Activated CD8-positive, alpha-beta memory T cell treated with anti-CD3 and anti-CD28 coated beads, Interleukin-2, amount 50 U/mL, for 24 hours (primary cell): Measurements from ENCODE around the gene ALG3.
"Not testable (repeated sequence)": the region's sequence is repeated elsewhere in the genome, so short reads cannot be mapped to it uniquely, and the experiment has no call there.

ENCODE experiments used
- DNase-seq: peaks from one replicate; pipeline ENCODE4 v3.0.0-alpha.2; 2020; ENCODE audit errors: extremely low read depth

The ALG3 gene

GRCh38 chr3:184248454-184249411, at the start of gene ALG3:
Gene ALG3 (minus strand): TSS chr3:184248962. CDS start chr3:184248940, 22 bp downstream.
- peak; percentile 66 for DNase-seq

DNA sequence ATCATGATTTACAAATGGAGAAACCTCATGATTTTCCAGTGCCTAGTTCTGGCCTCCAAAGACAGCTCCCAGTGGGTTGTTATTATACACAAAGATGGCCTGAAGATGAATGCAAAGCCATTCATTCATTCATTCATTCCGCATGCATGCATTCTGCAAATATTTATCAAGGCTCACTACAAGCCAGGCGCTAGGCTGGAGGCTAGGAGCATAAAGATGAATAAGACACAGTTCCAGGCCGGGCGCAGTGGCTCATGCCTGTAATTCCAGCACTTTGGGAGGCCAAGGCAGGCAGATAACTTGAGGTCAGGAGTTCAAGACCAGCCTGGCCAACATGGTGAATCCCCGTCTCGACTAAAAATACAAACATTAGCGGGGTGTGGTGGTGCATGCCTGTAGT, 47.9 kb upstream of the ALG3 start:
- DNase-seq, result no peak

DNA sequence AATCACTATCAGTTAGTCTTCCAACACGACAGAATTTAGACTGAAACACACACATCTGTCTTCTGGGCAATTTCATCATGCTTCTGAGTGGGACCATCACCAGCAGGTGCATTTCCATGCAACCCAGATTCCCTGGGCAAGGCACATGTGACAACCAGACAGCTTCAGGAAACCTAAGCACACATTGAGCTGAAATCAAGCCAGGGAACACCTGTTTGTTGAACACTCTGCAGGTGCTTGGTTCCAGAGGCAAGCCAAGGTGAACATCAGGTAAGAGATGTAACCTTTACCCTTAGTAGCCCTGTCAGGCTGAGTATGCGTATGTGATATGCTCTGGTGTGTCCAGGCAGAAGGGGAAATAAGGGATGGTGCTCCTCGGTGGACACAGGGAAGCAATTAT, 47.0 kb upstream of the ALG3 start:
- no peak for DNase-seq

DNA sequence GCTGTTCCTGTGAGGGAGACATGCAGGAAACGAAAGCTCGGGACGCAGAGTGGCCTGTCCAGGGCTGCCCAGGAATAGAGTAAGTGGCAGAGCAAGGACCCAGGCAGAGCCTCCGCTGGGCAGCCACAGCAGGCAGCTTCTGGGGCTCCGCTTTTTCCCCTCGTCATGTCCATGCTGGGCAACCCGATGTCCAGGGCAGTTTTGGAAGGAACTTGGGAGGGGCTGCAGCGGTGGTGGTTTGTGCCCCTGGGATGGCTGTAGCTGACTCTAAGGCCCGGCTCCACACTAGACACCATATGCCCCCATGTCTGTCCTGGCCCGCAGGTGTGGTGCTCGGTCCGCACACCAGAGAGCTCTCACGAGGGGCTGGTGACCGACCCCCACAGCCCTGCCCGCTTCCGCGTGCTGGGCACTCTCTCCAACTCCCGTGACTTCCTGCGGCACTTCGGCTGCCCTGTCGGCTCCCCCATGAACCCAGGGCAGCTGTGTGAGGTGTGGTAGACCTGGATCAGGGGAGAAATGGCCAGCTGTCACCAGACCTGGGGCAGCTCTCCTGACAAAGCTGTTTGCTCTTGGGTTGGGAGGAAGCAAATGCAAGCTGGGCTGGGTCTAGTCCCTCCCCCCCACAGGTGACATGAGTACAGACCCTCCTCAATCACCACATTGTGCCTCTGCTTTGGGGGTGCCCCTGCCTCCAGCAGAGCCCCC, 43.1 kb upstream of the ALG3 start:
- no peak for DNase-seq

DNA sequence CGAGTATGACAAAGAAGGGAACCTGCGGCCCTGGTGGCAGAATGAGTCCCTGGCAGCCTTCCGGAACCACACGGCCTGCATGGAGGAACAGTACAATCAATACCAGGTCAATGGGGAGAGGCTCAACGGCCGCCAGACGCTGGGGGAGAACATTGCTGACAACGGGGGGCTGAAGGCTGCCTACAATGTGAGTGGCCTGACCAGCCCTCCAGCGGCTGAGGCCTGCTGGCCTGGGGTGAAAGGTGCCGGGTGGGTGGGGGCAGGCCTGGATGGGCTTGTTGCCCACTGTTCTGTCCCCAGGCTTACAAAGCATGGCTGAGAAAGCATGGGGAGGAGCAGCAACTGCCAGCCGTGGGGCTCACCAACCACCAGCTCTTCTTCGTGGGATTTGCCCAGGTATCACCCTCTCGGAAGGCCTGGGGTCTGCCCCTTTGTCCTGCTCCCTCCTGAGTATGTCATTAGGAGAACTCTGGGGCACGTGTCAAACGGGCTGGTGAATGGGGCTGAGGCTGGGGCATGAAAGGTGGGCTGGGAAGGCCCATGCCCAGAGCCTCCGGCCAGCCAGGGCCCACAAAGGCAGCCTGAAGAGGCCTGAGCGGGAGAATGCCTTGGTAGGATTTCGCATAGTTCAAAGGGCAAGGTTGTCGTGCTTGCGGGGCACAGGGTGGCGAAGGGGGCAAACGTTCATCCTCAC, 42.4 kb upstream of the ALG3 start:
- no peak for DNase-seq

- DNase-seq, result no peak
Measured at GRCh38 chr3:184290331-184290730, 41.6 kb upstream of the ALG3 start.

DNA sequence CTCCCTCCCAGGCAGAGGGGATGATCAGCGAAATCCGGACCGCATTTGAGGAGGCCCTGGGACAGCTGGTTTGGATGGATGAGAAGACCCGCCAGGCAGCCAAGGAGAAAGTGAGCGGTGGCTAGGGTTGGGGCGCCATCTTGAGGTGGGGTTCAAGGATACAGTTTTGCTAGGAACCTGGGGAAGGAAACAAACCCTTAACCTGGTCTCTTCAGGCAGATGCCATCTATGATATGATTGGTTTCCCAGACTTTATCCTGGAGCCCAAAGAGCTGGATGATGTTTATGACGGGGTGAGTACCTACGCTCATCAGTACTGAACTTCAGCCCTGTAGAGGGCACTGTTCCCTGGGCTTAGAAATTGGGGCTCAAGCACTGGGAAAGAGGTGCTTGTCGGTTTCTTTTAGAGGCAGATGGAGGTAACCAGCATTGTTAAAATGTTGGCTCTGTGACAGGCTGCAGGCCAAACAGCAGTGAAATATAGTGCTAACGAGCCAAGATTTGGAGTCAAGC, 40.7 kb upstream of the ALG3 start:
- DNase-seq, result no peak

DNA sequence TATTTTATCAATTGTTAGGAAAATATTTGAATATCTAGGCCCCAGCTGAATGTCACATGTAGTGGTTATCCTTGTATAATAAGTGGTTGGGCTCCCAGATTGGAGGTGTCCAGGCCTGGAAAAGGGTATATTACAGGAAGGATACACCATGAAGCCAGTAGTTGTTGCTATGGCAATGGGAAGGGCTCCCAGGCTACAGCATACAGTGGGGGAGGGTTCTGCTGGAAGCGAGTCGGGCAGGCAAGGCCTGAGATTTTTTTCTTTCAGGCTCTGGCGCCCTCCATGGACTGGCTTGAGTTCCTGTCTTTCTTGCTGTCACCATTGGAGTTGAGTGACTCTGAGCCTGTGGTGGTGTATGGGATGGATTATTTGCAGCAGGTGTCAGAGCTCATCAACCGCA, 35.9 kb upstream of the ALG3 start:
- DNase-seq, result no peak

GRCh38 chr3:184283681-184284080, 34.9 kb upstream of the ALG3 start:
- no peak for DNase-seq

DNA sequence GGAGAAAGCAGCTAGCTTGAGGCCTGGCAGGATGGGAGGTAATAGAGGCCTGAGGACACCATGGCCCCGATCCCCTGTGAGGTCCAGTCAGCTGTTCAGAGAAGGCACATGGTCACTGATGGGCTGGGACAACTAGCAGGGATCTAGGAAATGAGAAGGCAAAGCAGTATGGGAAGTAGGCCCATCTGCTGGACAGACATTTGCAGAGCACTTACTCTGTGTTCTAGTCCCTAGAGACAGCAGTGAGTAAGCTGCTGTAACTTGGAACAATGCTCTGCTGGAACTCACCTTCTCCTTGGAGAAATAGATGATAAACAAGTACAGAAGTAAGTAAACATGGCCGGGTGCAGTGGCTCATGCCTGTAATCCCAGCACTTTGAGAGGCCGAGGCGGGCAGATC, 34.2 kb upstream of the ALG3 start:
- DNase-seq, result no peak

DNA sequence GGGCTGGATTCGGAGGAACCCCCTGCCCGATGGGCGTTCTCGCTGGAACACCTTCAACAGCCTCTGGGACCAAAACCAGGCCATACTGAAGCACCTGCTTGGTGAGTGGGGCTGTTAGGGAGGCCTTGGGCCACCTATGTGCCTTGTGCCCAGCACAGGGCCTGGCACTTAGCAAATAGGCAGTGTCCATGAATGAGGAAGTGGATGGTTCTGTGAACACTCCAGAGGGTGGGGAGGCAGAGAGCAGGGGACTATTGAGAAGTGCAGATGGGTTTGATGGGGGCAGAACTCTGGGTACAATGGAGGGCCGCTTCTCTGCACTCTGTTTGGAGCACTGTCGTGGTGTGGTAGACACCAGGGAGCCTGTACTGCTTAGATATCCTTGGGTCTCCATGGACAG, 28.6 kb upstream of the ALG3 start:
- DNase-seq, result no peak

DNA sequence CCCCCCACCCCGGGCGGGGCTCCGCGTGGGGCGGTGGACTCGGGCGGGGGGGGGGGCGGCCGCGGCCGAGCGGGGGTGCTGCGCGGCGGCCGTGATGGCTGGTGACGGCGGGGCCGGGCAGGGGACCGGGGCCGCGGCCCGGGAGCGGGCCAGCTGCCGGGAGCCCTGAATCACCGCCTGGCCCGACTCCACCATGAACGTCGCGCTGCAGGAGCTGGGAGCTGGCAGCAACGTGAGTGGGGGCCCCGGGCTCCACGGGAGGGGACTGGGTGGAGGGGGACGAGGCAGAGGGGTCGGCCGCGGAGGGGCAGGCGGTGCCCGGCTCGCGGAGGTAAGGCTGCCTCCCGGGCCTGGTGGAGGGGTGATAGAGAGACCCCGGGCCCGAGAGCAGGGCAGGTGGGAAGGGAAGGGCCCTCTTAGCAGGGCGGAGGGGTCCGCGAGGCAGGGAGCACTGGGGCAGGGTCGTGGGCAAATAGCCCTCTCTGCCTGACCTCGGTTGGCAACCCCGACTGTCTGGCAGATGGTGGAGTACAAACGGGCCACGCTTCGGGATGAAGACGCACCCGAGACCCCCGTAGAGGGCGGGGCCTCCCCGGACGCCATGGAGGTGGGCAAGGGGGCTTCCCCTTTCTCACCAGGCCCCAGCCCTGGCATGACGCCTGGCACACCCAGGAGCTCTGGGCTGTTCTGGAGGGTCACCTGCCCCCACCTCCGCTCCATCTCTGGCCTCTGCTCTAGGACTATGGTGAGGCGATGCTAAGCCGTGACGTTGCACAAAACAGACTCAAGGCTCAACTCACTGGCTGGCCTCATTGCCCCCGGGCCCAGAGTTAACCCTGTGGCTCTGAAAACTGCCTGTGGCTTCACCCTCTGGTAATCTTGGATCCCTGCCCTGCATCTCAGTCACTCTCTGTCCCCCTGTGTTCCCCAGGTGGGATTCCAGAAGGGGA, 27.5 kb upstream of the ALG3 start, which contains the start of gene ECE2:
Gene ECE2, plus strand, starts transcription at position 62 of the 950 bp plus-strand sequence. Its CDS starts 132 bp downstream, at position 194.
- no peak for DNase-seq

- no peak for DNase-seq
Measured at GRCh38 chr3:184275381-184275701, 26.6 kb upstream of the ALG3 start.

GRCh38 chr3:184272269-184272668, 23.5 kb upstream of the ALG3 start:
- no peak for DNase-seq

GRCh38 chr3:184267249-184267648, 18.5 kb upstream of the ALG3 start:
- DNase-seq, result not testable (repeated sequence)

DNA sequence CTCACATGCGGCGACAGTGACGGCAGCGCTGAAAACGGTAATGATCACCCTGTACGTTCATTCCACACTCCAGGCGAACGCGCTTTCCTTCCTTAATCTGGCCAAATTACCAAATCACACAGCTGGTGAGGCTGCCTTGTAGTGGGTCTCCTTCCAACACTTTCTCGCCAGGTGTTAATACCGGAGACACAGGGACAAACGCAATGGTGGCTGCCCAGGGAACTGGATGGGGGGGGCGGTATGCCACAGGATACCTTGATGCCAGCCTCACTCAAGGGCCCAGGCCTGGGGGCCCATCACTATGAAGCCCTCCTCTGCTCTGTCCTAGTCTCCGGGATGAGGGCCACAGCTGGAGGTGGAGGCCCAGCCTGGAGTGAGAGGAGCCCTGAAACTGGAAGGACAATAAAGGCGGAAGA, 14.0 kb upstream of the ALG3 start:
- no peak for DNase-seq

- DNase-seq, result no peak
Measured at GRCh38 chr3:184261854-184262763, 13.3 kb upstream of the ALG3 start.

DNA sequence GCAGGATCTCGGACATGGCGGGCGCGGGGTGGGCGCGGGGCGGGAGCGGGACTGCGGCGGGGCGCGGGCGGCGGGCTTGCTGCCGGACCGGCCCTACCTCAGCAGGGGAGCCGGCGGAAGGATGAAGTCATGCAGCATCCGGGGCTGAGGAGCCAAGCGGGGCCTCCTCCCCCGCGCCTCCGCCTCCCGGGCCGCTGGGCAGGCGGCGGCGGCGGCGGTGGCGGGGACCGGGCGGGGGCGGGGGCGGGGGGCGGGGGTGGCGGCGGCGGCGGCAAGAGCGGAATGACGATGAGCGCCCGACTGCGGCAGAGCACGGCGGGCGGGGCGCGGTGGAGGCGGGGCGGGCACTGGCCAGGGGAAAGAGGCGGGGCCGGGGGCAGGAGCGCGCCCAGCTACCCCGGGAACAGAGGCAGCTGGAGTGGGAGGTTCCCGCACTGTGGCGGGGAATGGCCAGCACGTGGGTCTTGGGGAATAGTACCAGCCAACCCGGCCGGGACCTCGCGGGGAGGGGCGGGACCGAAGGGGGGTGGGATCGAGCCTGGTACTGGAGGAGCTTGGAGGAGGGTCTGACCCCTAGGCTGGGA, 12.6 kb upstream of the ALG3 start, which contains the start of gene CAMK2N2:
Gene CAMK2N2, minus strand, starts transcription at position 284 of the 584 bp plus-strand sequence. Its CDS starts 268 bp downstream, at position 16.
- no peak for DNase-seq

- no peak for DNase-seq
Measured at GRCh38 chr3:184260724-184261269, 12.0 kb upstream of the ALG3 start.
